ENCODE measurements around the gene ROR2.

The ROR2 gene

DNA sequence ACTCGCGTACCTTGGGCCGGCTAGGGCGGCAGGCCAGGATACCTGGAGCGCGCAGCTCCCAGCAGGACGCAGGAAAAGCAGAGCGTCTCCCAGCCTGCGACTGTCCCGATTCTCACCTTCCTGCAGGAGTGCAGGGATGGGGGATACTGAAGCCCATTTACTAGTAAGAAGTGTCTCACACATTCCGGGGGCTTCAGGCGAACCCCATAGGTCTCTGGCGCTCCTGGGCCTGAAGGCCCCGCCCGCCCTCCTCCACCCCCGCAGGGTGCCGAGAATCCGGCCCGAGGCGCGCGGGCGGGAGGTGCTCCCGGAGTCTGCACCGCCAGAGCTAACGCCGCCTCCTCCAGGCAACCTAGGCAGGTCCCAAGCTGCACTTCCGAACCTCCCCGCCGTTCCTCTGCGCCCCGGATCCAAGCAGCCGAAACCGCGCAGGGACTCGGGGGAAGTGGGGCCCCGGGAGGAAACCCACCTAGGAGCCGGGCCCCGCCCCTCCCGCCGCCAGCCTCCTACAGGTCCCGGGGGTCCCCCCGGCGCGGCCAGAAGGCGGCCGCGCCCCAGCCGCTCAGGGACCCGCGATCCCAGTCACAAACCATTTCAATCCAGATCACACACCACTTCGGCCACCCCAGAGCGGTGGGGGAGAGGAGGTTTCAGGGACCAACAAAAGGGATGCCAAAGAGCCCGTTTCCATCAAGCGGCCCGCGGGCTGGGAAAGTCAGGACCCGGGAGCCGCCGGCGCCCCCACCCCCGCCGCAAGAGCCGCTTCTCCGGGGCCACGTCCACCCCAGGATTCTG lies 1.2 kb downstream of the ROR2 start:
- Histone ChIP-seq H3K36me3 (ENCODE audit: control insufficient read depth, insufficient read depth, low read length) (no peaks in the 10 kb centered on the region), H3K9me3 (ENCODE audit: control insufficient read depth, insufficient read depth, low read length) (no peaks in the 10 kb centered on the region), H3K4me3 (ENCODE audit: low read depth, low read length) (peak overlapping the region; percentile 65), H3K27me3 (ENCODE audit: control insufficient read depth, insufficient read depth, low read length) (peaks cover 65% of the 10 kb centered on the region), H3K4me1 (ENCODE audit: control insufficient read depth, insufficient read depth, low read length) (peaks cover 18% of the 10 kb centered on the region), H3K27ac (ENCODE audit: low read depth, low read length) (peak overlapping the region; percentile 21), H3K9ac (ENCODE audit: low read depth, low read length) (peak overlapping the region; percentile 32)

DNA sequence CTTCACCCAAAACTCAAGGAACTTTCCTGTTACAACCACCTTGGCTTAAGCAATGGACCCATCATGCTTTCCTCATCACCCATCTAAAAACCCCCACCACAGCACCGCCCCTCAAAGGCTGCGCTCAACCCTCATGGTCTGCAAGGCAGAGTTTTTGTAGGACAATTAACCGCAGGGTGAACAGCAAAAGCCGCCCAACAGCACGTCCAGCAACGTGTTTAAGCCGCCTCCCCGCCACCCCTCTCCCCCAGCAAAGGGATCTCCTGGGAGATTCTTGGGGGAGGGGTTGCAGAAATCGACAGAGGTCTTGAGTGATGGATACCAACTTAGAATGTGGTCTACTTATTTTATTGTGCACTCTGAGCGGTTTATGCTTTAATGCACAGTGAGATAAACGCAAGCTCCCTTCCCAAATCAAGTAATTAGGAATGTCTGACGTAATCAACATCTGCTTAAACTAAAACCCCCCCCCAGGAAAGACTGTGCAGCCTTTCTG lies 1.9 kb downstream of the ROR2 start:
- H3K4me1 ChIP-seq (ENCODE audit: control insufficient read depth, insufficient read depth, low read length): peaks cover 18% of the 10 kb centered on the region
- H3K9ac ChIP-seq (ENCODE audit: low read depth, low read length): peak overlapping the region; percentile 32
- H3K36me3 ChIP-seq (ENCODE audit: control insufficient read depth, insufficient read depth, low read length): no peaks in the 10 kb centered on the region
- peaks cover 65% of the 10 kb centered on the region for H3K27me3 ChIP-seq (ENCODE audit: control insufficient read depth, insufficient read depth, low read length)
- H3K27ac ChIP-seq (ENCODE audit: low read depth, low read length): peak overlapping the region; percentile 21
- H3K4me3 ChIP-seq (ENCODE audit: low read depth, low read length): peak overlapping the region; percentile 65
- no peaks in the 10 kb centered on the region for H3K9me3 ChIP-seq (ENCODE audit: control insufficient read depth, insufficient read depth, low read length)

DNA sequence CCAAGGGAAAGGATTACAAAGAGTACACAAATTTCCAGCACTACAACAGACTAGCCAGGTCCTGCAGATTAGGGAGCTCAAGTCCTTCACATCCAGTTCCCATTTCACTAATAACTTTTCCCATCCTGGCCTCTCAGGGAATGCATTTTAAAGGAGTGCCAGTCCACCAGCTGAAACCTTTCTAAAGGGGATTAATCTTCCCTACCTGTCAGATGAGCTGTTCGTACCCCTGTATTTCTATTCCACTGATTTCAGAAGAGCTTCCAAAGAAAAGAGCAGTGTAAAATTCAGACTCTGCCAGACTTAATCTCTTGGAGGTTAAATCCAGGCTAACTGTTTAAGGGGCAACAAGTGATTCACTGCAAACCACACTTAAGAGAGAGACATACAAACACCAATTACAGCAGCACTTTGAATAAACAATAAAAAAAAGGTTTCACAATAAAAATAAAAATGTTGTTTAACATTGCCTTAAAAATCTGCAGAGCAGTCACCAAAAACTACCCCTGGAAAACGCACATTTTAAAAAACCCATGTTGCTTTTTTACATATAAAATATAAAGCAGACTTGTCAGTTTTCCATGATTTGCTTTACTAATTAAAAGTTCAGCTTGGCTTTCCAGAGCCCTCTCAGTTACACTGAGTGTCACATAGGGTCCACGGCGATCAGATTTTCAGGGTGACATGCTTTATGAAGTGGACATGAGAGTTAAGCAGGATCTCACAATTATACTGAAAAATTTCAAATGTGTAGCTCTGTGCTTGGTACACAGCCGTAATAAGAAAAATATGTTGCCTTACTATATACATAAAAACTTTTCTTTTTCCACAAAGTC lies 3.2 kb downstream of the ROR2 start:
- Histone ChIP-seq H3K9me3 (ENCODE audit: control insufficient read depth, insufficient read depth, low read length) (no peaks in the 10 kb centered on the region), H3K27me3 (ENCODE audit: control insufficient read depth, insufficient read depth, low read length) (peaks cover 58% of the 10 kb centered on the region), H3K9ac (ENCODE audit: low read depth, low read length) (no peak overlapping the region), H3K36me3 (ENCODE audit: control insufficient read depth, insufficient read depth, low read length) (no peaks in the 10 kb centered on the region), H3K4me1 (ENCODE audit: control insufficient read depth, insufficient read depth, low read length) (peaks cover 18% of the 10 kb centered on the region), H3K4me3 (ENCODE audit: low read depth, low read length) (no peak overlapping the region), H3K27ac (ENCODE audit: low read depth, low read length) (no peak overlapping the region)

DNA sequence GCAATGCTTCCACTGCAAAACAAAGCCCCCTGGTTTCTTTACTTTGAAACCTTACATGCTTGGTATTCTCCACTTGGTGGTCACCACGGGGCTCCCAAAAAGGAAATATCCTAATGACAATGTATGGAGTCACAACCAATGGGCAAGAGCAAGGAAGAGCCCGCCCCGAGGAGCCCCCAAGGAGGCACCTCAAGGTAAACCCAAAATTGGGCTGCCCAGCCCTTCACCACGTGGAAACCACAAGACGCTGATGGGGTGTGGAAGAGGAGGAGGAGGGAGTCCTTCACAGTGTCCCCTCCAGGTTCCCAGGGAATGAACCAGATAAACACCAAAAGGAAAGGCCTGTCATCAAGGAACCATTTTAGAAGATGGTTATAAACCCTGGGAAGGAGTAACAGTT lies 3.8 kb downstream of the ROR2 start:
- no peak overlapping the region for H3K4me3 ChIP-seq (ENCODE audit: low read depth, low read length)
- H3K9me3 ChIP-seq (ENCODE audit: control insufficient read depth, insufficient read depth, low read length): no peaks in the 10 kb centered on the region
- H3K36me3 ChIP-seq (ENCODE audit: control insufficient read depth, insufficient read depth, low read length): no peaks in the 10 kb centered on the region
- no peak overlapping the region for H3K27ac ChIP-seq (ENCODE audit: low read depth, low read length)
- no peak overlapping the region for H3K9ac ChIP-seq (ENCODE audit: low read depth, low read length)
- H3K27me3 ChIP-seq (ENCODE audit: control insufficient read depth, insufficient read depth, low read length): peaks cover 52% of the 10 kb centered on the region
- H3K4me1 ChIP-seq (ENCODE audit: control insufficient read depth, insufficient read depth, low read length): peaks cover 18% of the 10 kb centered on the region

- H3K4me3 ChIP-seq (ENCODE audit: low read depth, low read length): no peak overlapping the region
- H3K4me1 ChIP-seq (ENCODE audit: control insufficient read depth, insufficient read depth, low read length): peaks cover 15% of the 10 kb centered on the region
- peaks cover 44% of the 10 kb centered on the region for H3K27me3 ChIP-seq (ENCODE audit: control insufficient read depth, insufficient read depth, low read length)
Observed at GRCh38 chr9:91945277-91946085, 4.5 kb downstream of the ROR2 start.

DNA sequence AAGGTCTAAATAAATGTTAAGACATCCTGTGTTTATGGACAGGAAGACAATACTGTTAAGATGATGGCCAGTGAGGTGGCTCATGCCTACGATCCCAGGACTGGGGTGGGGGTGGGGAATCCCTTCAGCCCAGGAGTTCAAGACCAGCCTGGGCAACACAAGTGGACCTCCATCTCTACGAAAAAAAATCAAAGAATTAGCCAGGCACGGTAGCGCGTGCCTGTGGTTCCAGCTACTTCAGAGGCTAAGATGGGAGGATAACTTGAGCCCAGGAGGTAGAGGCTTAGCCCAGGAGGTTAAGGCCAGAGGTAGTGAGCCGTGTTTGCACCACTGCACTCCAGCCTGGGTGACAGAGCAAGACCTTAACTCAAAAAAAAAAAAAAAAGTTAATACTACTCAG lies 5.3 kb downstream of the ROR2 start:
- H3K9me3 ChIP-seq (ENCODE audit: control insufficient read depth, insufficient read depth, low read length): no peaks in the 10 kb centered on the region
- H3K36me3 ChIP-seq (ENCODE audit: control insufficient read depth, insufficient read depth, low read length): no peaks in the 10 kb centered on the region
- no peak overlapping the region for H3K4me3 ChIP-seq (ENCODE audit: low read depth, low read length)
- H3K9ac ChIP-seq (ENCODE audit: low read depth, low read length): no peak overlapping the region
- peaks cover 39% of the 10 kb centered on the region for H3K27me3 ChIP-seq (ENCODE audit: control insufficient read depth, insufficient read depth, low read length)
- peaks cover 22% of the 10 kb centered on the region for H3K4me1 ChIP-seq (ENCODE audit: control insufficient read depth, insufficient read depth, low read length)
- H3K27ac ChIP-seq (ENCODE audit: low read depth, low read length): no peak overlapping the region

More at GRCh38 chr9:91945277-91946085, 4.5 kb downstream of the ROR2 start:
- H3K9me3 ChIP-seq (ENCODE audit: control insufficient read depth, insufficient read depth, low read length): no peaks in the 10 kb centered on the region
- H3K9ac ChIP-seq (ENCODE audit: low read depth, low read length): no peak overlapping the region
- H3K36me3 ChIP-seq (ENCODE audit: control insufficient read depth, insufficient read depth, low read length): no peaks in the 10 kb centered on the region
- no peak overlapping the region for H3K27ac ChIP-seq (ENCODE audit: low read depth, low read length)

- peaks cover 26% of the 10 kb centered on the region for H3K4me1 ChIP-seq (ENCODE audit: control insufficient read depth, insufficient read depth, low read length)
- no peaks in the 10 kb centered on the region for H3K9me3 ChIP-seq (ENCODE audit: control insufficient read depth, insufficient read depth, low read length)
- no peak overlapping the region for H3K4me3 ChIP-seq (ENCODE audit: low read depth, low read length)
- no peak overlapping the region for H3K9ac ChIP-seq (ENCODE audit: low read depth, low read length)
- H3K27me3 ChIP-seq (ENCODE audit: control insufficient read depth, insufficient read depth, low read length): peaks cover 30% of the 10 kb centered on the region
- H3K27ac ChIP-seq (ENCODE audit: low read depth, low read length): no peak overlapping the region
- H3K36me3 ChIP-seq (ENCODE audit: control insufficient read depth, insufficient read depth, low read length): no peaks in the 10 kb centered on the region
Observed at GRCh38 chr9:91943478-91944470, 6.3 kb downstream of the ROR2 start.

DNA sequence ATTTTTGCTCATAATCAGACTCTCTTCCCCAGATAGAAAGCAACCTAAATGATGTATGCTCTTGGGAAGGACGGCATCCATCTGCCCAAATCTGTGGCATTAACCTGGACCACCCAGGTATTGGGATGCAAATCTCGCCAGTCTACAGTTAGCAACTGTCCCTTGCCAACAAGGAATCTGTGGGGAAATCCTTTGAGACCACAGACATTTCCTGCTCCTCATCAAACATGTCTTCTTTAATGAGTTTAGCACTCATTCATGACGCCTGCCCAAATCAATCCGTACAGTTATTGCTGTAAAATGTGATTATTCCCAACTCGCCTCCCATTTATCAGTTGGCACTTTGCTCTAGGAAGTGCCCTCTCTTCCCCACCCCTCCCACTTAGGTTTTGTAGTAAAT lies 7.8 kb downstream of the ROR2 start:
- Histone ChIP-seq H3K36me3 (ENCODE audit: control insufficient read depth, insufficient read depth, low read length) (no peaks in the 10 kb centered on the region), H3K27me3 (ENCODE audit: control insufficient read depth, insufficient read depth, low read length) (peaks cover 15% of the 10 kb centered on the region), H3K27ac (ENCODE audit: low read depth, low read length) (no peak overlapping the region), H3K9ac (ENCODE audit: low read depth, low read length) (no peak overlapping the region), H3K9me3 (ENCODE audit: control insufficient read depth, insufficient read depth, low read length) (no peaks in the 10 kb centered on the region), H3K4me1 (ENCODE audit: control insufficient read depth, insufficient read depth, low read length) (peaks cover 24% of the 10 kb centered on the region), H3K4me3 (ENCODE audit: low read depth, low read length) (no peak overlapping the region)

DNA sequence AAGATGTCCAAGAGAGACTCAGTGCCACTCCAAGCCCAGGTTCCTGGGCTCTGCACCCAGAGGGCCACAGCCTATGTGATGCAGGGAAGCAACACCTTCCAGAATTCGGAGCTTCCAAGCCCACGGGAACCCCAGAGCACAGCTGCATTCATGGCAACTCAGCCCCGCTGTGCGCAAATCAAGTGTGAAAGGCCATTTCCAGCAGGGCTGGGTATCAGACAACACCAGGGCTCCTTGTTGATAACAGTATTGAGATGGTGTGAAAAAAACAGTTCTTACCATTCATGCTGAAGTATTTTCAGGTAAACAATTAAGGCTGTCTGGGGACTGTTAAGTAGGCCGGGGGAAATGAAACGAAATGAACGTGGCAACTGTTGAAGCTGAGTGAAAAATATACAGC lies 10.1 kb downstream of the ROR2 start:
- Histone ChIP-seq H3K9ac (ENCODE audit: low read depth, low read length) (no peak overlapping the region), H3K4me1 (ENCODE audit: control insufficient read depth, insufficient read depth, low read length) (peaks cover 13% of the 10 kb centered on the region), H3K27ac (ENCODE audit: low read depth, low read length) (peak overlapping the region; percentile 58), H3K9me3 (ENCODE audit: control insufficient read depth, insufficient read depth, low read length) (no peaks in the 10 kb centered on the region), H3K36me3 (ENCODE audit: control insufficient read depth, insufficient read depth, low read length) (no peaks in the 10 kb centered on the region), H3K27me3 (ENCODE audit: control insufficient read depth, insufficient read depth, low read length) (no peaks in the 10 kb centered on the region), H3K4me3 (ENCODE audit: low read depth, low read length) (no peak overlapping the region)

DNA sequence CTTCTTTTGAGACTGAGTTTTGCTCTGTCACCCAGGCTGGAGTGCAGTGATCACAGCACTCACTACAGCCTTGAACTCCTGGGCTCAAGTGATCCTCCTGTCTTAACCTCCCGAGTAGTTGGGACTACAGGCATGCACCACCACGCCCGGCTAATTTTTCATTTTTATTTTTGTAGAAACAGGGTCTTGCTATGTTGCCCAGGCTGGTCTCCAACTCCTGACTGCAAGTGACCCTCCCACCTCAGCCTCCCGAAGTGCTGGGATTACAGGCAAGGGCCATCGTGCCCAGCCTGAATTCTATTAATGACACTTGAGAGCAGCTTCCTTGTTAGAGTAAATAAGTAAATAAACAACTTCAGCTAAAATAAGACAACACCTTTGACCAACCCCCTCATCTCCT lies 12.3 kb downstream of the ROR2 start:
- no peaks in the 10 kb centered on the region for H3K36me3 ChIP-seq (ENCODE audit: control insufficient read depth, insufficient read depth, low read length)
- no peaks in the 10 kb centered on the region for H3K9me3 ChIP-seq (ENCODE audit: control insufficient read depth, insufficient read depth, low read length)
- no peak overlapping the region for H3K27ac ChIP-seq (ENCODE audit: low read depth, low read length)

More for the DNA sequence above, 12.3 kb downstream of the ROR2 start:
- Histone ChIP-seq H3K27me3 (ENCODE audit: control insufficient read depth, insufficient read depth, low read length) (no peaks in the 10 kb centered on the region), H3K4me1 (ENCODE audit: control insufficient read depth, insufficient read depth, low read length) (peaks cover 12% of the 10 kb centered on the region), H3K4me3 (ENCODE audit: low read depth, low read length) (no peak overlapping the region), H3K9ac (ENCODE audit: low read depth, low read length) (no peak overlapping the region)

Data from HUES48 (cell line).